ENCODE results near the gene DUSP1. TPM values are rescaled to one million over a fixed set of nuclear protein-coding genes. Genes with fewer than 3 reads are reported as not detected.
"Not testable (repeated sequence)": the region's sequence is repeated elsewhere in the genome, so short reads cannot be mapped to it uniquely, and the experiment has no call there.

The DUSP1 gene
- total and polyA plus RNA-seq, 2 donors (not counting 3 experiments of a cell fraction or from before 2014, with no cell fraction given) = 36.1 to 196 TPM

DNA sequence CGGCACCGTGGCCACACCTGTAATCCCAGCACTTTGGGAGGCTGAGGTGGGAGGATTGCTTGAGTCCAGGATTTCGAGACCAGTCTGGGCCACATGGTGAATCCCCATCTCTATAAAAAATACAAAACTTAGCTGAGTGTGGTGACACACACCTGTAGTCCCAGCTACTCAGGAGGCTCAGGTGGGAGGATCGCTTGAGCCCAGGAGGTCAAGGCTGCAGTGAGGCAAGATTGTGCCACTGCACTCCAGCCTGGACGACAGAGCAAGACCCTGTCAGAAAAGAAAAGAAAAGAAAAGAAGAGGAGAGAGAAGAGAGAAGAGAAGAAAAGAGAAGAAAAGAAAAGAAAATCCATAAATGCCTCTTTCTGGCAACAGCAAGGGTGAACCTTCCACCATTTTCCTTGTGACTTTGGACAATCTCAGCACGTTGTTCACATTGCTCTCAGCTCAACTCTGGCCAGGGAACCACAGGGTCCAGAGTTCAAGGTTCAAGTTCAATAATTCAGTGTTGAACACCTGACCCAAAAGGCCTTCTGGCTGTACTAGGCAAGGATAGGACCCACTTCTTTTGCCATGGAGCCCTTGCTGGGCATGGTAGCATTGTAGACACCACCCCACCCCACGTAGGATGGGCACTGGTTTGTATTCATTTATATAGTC lies 14.6 kb upstream of the DUSP1 start:
- no peaks in the 10 kb centered on the region for H3K79me2 ChIP-seq (ENCODE audit: control insufficient read depth, insufficient read depth, low read length)
- H3K9me1 ChIP-seq (replicated peaks; ENCODE audit: control insufficient read depth, extremely low read depth, insufficient read depth, low read length) = no peaks in the 10 kb centered on the region
- no peak overlapping the region for H3K4me2 ChIP-seq (ENCODE audit: insufficient read depth, low read length)
- ChIA-PET CTCF (interaction anchor here (1.0 to 1.1 kb wide), 2 partner anchors 13 to 148 kb away, joined by 3 to 4 read pairs; no protein-coding TSS in a partner anchor), POLR2A (no interaction called here)
- dilution Hi-C loops (cut with MboI; ENCODE audit: extremely low pct_ligation_motif_present, low sequenced_read_pairs) (no loop called here), intact Hi-C loops (cut with micrococcal nuclease) (no loop called here)
- no peak overlapping the region for H3K9ac ChIP-seq (replicated peaks; ENCODE audit: extremely low read depth, insufficient read depth, low read length)
- no peak overlapping the region for H3K27ac ChIP-seq (ENCODE audit: insufficient read depth, low read depth, low read length)
- no peak overlapping the region for H2AFZ ChIP-seq (ENCODE audit: low read depth, low read length)
- no peaks in the 10 kb centered on the region for H3K36me3 ChIP-seq (ENCODE audit: control insufficient read depth in 2 of 2, extremely low read depth in 1 of 2, insufficient read depth in 2 of 2, low read length in 2 of 2)
- TF ChIP-seq EZH2 (IDR thresholded peaks at IDR 0.05; ENCODE audit: borderline replicate concordance, low read depth, low read length, severe bottlenecking) = no peak
- TF ChIP-seq, protein P1, sequence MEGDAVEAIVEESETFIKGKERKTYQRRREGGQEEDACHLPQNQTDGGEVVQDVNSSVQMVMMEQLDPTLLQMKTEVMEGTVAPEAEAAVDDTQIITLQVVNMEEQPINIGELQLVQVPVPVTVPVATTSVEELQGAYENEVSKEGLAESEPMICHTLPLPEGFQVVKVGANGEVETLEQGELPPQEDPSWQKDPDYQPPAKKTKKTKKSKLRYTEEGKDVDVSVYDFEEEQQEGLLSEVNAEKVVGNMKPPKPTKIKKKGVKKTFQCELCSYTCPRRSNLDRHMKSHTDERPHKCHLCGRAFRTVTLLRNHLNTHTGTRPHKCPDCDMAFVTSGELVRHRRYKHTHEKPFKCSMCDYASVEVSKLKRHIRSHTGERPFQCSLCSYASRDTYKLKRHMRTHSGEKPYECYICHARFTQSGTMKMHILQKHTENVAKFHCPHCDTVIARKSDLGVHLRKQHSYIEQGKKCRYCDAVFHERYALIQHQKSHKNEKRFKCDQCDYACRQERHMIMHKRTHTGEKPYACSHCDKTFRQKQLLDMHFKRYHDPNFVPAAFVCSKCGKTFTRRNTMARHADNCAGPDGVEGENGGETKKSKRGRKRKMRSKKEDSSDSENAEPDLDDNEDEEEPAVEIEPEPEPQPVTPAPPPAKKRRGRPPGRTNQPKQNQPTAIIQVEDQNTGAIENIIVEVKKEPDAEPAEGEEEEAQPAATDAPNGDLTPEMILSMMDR (IDR thresholded peaks at IDR 0.05; ENCODE audit: extremely low read depth in 1 of 2, insufficient read depth in 1 of 2, low read depth in 1 of 2, low read length in 2 of 2) = no peak
- no peak for TF ChIP-seq POLR2A (IDR thresholded peaks at IDR 0.05; ENCODE audit: low read depth, low read length)
- no peak for TF ChIP-seq MYC (IDR thresholded peaks at IDR 0.05; ENCODE audit: low read depth, low read length)
- H3K4me3 ChIP-seq (replicated peaks in 1 of 3; ENCODE audit: insufficient read depth in 1 of 3, low read depth in 1 of 3, low read length in 3 of 3) = no peak overlapping the region
- peaks cover 21% of the 10 kb centered on the region for H3K4me1 ChIP-seq (ENCODE audit: control insufficient read depth, extremely low read depth, insufficient read depth, low read length)
- FAIRE-seq (no peak), DNase-seq (ENCODE audit: low read depth, low spot score) (no peak)
- H4K20me1 ChIP-seq (replicated peaks; ENCODE audit: control insufficient read depth, extremely low read depth, insufficient read depth, low read length) = no peaks in the 10 kb centered on the region
- no TSS peak for BruUV-seq (replicated peaks)
- no peaks in the 10 kb centered on the region for H3K27me3 ChIP-seq (ENCODE audit: control insufficient read depth in 2 of 2, insufficient read depth in 2 of 2, low read length in 2 of 2)
- no peaks in the 10 kb centered on the region for H3K9me3 ChIP-seq (replicated peaks; ENCODE audit: control insufficient read depth, insufficient read depth, low read length)

- peaks cover 11% of the 10 kb centered on the region for H3K4me1 ChIP-seq (ENCODE audit: control insufficient read depth, extremely low read depth, insufficient read depth, low read length)
- FAIRE-seq; H2AFZ ChIP-seq (ENCODE audit: low read depth, low read length); H3K79me2 ChIP-seq (ENCODE audit: control insufficient read depth, insufficient read depth, low read length); H3K9ac ChIP-seq (replicated peaks; ENCODE audit: extremely low read depth, insufficient read depth, low read length); H4K20me1 ChIP-seq (replicated peaks; ENCODE audit: control insufficient read depth, extremely low read depth, insufficient read depth, low read length); DNase-seq (ENCODE audit: low read depth, low spot score); H3K4me3 ChIP-seq (replicated peaks in 1 of 3; ENCODE audit: insufficient read depth in 1 of 3, low read depth in 1 of 3, low read length in 3 of 3); dilution Hi-C loops (cut with MboI; ENCODE audit: extremely low pct_ligation_motif_present, low sequenced_read_pairs); H3K36me3 ChIP-seq (ENCODE audit: control insufficient read depth in 2 of 2, extremely low read depth in 1 of 2, insufficient read depth in 2 of 2, low read length in 2 of 2); POLR2A ChIA-PET; H3K9me3 ChIP-seq (replicated peaks; ENCODE audit: control insufficient read depth, insufficient read depth, low read length); intact Hi-C loops (cut with micrococcal nuclease); H3K27ac ChIP-seq (ENCODE audit: insufficient read depth, low read depth, low read length); BruUV-seq (replicated peaks); H3K27me3 ChIP-seq (ENCODE audit: control insufficient read depth in 2 of 2, insufficient read depth in 2 of 2, low read length in 2 of 2); H3K4me2 ChIP-seq (ENCODE audit: insufficient read depth, low read length); H3K9me1 ChIP-seq (replicated peaks; ENCODE audit: control insufficient read depth, extremely low read depth, insufficient read depth, low read length): not testable (repeated sequence)
- CTCF ChIA-PET = interaction anchor here (1.1 to 1.2 kb wide), 3 partner anchors 11 to 12 kb away, joined by 3 to 4 read pairs (median 4); no protein-coding TSS in a partner anchor
Observed at GRCh38 chr5:172784162-172784561, 13.2 kb upstream of the DUSP1 start.

DNA sequence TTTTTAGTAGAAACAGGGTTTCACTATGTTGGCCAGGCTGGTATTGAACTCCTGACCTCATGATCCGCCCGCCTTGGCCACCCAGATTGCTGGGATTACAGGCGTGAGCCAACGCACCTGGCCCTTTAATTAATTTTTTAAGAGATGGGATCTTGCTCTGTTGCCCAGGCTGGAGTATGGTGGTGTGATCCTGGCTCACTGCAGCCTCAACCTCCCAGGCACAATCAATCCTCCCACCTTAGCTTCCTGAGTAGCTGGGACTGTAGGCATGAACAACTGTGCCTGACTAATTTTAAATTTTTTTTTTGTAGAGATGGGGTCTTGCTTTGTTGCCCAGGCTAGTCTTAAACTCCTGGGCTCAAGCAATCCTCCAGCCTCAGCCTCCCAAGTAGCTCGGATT lies 12.3 kb upstream of the DUSP1 start:
- H3K27me3 ChIP-seq (ENCODE audit: control insufficient read depth in 2 of 2, insufficient read depth in 2 of 2, low read length in 2 of 2); dilution Hi-C loops (cut with MboI; ENCODE audit: extremely low pct_ligation_motif_present, low sequenced_read_pairs); H3K4me3 ChIP-seq (replicated peaks in 1 of 3; ENCODE audit: insufficient read depth in 1 of 3, low read depth in 1 of 3, low read length in 3 of 3); H3K9me1 ChIP-seq (replicated peaks; ENCODE audit: control insufficient read depth, extremely low read depth, insufficient read depth, low read length); DNase-seq (ENCODE audit: low read depth, low spot score); H3K4me1 ChIP-seq (ENCODE audit: control insufficient read depth, extremely low read depth, insufficient read depth, low read length); H3K27ac ChIP-seq (ENCODE audit: insufficient read depth, low read depth, low read length); POLR2A ChIA-PET; FAIRE-seq; H2AFZ ChIP-seq (ENCODE audit: low read depth, low read length); H3K9ac ChIP-seq (replicated peaks; ENCODE audit: extremely low read depth, insufficient read depth, low read length); H3K36me3 ChIP-seq (ENCODE audit: control insufficient read depth in 2 of 2, extremely low read depth in 1 of 2, insufficient read depth in 2 of 2, low read length in 2 of 2); H3K4me2 ChIP-seq (ENCODE audit: insufficient read depth, low read length); H4K20me1 ChIP-seq (replicated peaks; ENCODE audit: control insufficient read depth, extremely low read depth, insufficient read depth, low read length); H3K79me2 ChIP-seq (ENCODE audit: control insufficient read depth, insufficient read depth, low read length); H3K9me3 ChIP-seq (replicated peaks; ENCODE audit: control insufficient read depth, insufficient read depth, low read length); BruUV-seq (replicated peaks); intact Hi-C loops (cut with micrococcal nuclease): not testable (repeated sequence)
- CTCF ChIA-PET = interaction anchor here (1.2 kb wide), 2 partner anchors 11 to 12 kb away, joined by 3 to 4 read pairs; no protein-coding TSS in a partner anchor
